Psoas muscle (tissue), 8 donors: ENCODE measurements around the gene HOMER2. TPM values are rescaled to one million over a fixed set of nuclear protein-coding genes. Genes with fewer than 3 reads are reported as not detected.

Experiments
- ATAC-seq, 4 donors: fragments of 200-7000 bp; cut with Tn5 transposase; one replicate each; pipeline ENCODE4 v1.9.1; 2020; ENCODE audit warnings: moderate library complexity in 3 of 4, mild to moderate bottlenecking in 2 of 4
- DNase-seq, 2 donors: peaks; one replicate each; pipeline ENCODE4 v3.0.0-alpha.2; 2020
- H3K27ac ChIP-seq: fragments of 200-600 bp; one replicate; pipeline ENCODE4 v1.8.0; 2022
- H3K27me3 ChIP-seq, 3 donors: fragments of 200-600 bp in 1 of 3; one replicate each; pipeline versions ENCODE4 v1.6.1 to v1.8.0; 2013 to 2022; ENCODE audit warnings: low read length in 2 of 3, mild to moderate bottlenecking in 2 of 3, moderate library complexity in 1 of 3; ENCODE audit not compliant: insufficient read depth in 3 of 3
- H3K36me3 ChIP-seq, 2 donors: fragments of 200-600 bp in 1 of 2; one replicate each; pipeline versions ENCODE4 v1.6.1 to v1.8.0; 2013 to 2022; ENCODE audit warnings: low read depth in 1 of 2, mild to moderate bottlenecking in 1 of 2, moderate library complexity in 1 of 2; ENCODE audit not compliant: insufficient read depth in 1 of 2
- H3K4me1 ChIP-seq: fragments of 200-600 bp; one replicate; pipeline ENCODE4 v1.8.0; 2022
- H3K4me3 ChIP-seq: fragments of 200-600 bp; one replicate; pipeline ENCODE4 v1.8.0; 2022; ENCODE audit warnings: mild to moderate bottlenecking
- H3K9me3 ChIP-seq: fragments of 200-600 bp; one replicate; pipeline ENCODE4 v1.8.0; 2022
- WGBS, 3 donors: extraction: QIAGEN DNeasy Blood & Tissue Kit; methylation state at CpG; one replicate each; pipeline versions ENCODE4 v1.1.6 to v1.1.7; 2013; 5-methylcytosine and 5-hydroxymethylcytosine counted together
- intact Hi-C, 2 donors: fragments of 100-400 bp; cut with DNase I; formaldehyde crosslinking; loops; one replicate each; pipeline versions ENCODE4 v1.11.0 to v1.14.2; 2022
- polyA plus RNA-seq, 3 donors: library from polyadenylated mRNA; stranded (reverse); fragments of 200-250 nt; gene quantifications; one replicate each; pipeline ENCODE4 v1.2.3, GENCODE V29; 2013
- total RNA-seq, 4 donors: library from RNA; stranded (reverse); fragmentation: NEBNext Ultra II Directional in 2 of 4; extraction: Animal tissue kit (Norgen Biotek cat#: 25700) in 2 of 4; gene quantifications; one replicate each; pipeline versions ENCODE4 v1.2.1 to v1.2.4, GENCODE V29; 2021 to 2023
- TF ChIP-seq, protein P1 (sequence below): fragments of 200-600 bp; IDR thresholded peaks from one replicate; pipeline ENCODE4 v1.8.0; 2022; ENCODE audit warnings: antibody characterized with exemption
- donor health status: healthy with polysubstance abuse.
- donor health status: DM: no; HTN: no; CAD: no; lungs with moderate emphysema.
- donor health status: Bipolar disorder and iron deficiency.
- donor health status: healthy.
- donor health status: DM: yes; HTN: yes; CAD: no.
- donor health status: DM: no; HTN: no; CAD: no.
- donor health status: DM: no; HTN: no; CAD: no.
- donor health status: DM: yes; HTN: yes; CAD: no.

HOMER2 gene
- total and polyA plus RNA-seq, 7 donors = 27.2 to 119 (median 53.9) TPM

- TF ChIP-seq, protein P1, sequence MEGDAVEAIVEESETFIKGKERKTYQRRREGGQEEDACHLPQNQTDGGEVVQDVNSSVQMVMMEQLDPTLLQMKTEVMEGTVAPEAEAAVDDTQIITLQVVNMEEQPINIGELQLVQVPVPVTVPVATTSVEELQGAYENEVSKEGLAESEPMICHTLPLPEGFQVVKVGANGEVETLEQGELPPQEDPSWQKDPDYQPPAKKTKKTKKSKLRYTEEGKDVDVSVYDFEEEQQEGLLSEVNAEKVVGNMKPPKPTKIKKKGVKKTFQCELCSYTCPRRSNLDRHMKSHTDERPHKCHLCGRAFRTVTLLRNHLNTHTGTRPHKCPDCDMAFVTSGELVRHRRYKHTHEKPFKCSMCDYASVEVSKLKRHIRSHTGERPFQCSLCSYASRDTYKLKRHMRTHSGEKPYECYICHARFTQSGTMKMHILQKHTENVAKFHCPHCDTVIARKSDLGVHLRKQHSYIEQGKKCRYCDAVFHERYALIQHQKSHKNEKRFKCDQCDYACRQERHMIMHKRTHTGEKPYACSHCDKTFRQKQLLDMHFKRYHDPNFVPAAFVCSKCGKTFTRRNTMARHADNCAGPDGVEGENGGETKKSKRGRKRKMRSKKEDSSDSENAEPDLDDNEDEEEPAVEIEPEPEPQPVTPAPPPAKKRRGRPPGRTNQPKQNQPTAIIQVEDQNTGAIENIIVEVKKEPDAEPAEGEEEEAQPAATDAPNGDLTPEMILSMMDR = no peak
- intact Hi-C loops = no loop called here
- peak overlapping the region; percentile 76 for H3K27ac ChIP-seq
- no peak overlapping the region for H3K4me3 ChIP-seq
- no peaks in the 10 kb centered on the region for H3K36me3 ChIP-seq
- peaks cover 22% of the 10 kb centered on the region for H3K4me1 ChIP-seq
- H3K27me3 ChIP-seq = no peaks in the 10 kb centered on the region
- H3K9me3 ChIP-seq = no peaks in the 10 kb centered on the region
- DNase-seq = peak; percentile 41 to 82
- 36 to 47% (median 45%) methylated on average over 7 of the region's 7 CpGs for WGBS, 3 donors
- peak; percentile 92 to 94 (median 92) for ATAC-seq
Observed at GRCh38 chr15:82963471-82964341, 11.2 kb upstream of the HOMER2 start.

DNA sequence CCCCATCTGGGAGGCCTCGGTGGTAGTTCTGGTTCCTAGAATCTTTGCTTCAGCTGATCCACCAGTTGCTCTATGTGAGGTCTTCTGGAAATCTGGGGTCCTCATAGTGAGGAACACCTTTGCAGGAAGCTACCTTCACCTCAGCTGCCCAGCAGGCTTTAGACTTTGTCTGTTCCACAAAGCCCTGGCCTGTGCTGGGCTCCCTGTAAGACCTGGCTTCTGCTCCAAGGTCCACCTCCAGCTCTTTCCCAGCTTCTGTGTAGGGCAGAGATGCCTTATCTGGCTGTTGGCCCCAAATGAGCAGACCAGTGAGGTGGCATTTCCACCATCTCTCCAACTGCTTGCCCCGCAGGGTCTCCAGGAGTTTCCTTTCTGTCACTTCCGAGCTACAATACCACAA, 8.2 kb upstream of the HOMER2 start:
- H3K9me3 ChIP-seq = no peaks in the 10 kb centered on the region
- H3K36me3 ChIP-seq = no peaks in the 10 kb centered on the region
- TF ChIP-seq, protein P1 = no peak
- H3K27ac ChIP-seq = no peak overlapping the region
- intact Hi-C loops = no loop called here
- 89 to 91% (median 90%) methylated on average over 3 of the region's 3 CpGs for WGBS, 3 donors
- H3K4me3 ChIP-seq = no peak overlapping the region
- ATAC-seq = no peak
- H3K4me1 ChIP-seq = peaks cover 24% of the 10 kb centered on the region
- H3K27me3 ChIP-seq = no peaks in the 10 kb centered on the region
- DNase-seq = no peak

GRCh38 chr15:82959423-82959822, 6.9 kb upstream of the HOMER2 start:
- H3K4me1 ChIP-seq = peaks cover 24% of the 10 kb centered on the region
- TF ChIP-seq, protein P1 = no peak
- no peaks in the 10 kb centered on the region for H3K36me3 ChIP-seq
- no peaks in the 10 kb centered on the region for H3K27me3 ChIP-seq
- DNase-seq = no peak
- peak in 1 of 4 donors; percentile 4 for ATAC-seq
- H3K9me3 ChIP-seq = no peaks in the 10 kb centered on the region
- no peak overlapping the region for H3K4me3 ChIP-seq
- intact Hi-C loops = no loop called here
- WGBS, 3 donors = 62 to 78% (median 77%) methylated on average over 5 of the region's 5 CpGs
- peak overlapping the region; percentile 71 for H3K27ac ChIP-seq

GRCh38 chr15:82958638-82959037, 6.1 kb upstream of the HOMER2 start:
- intact Hi-C loops = no loop called here
- Histone ChIP-seq H3K27me3 (no peaks in the 10 kb centered on the region), H3K4me1 (peaks cover 24% of the 10 kb centered on the region), H3K27ac (peak overlapping the region; percentile 71), H3K4me3 (no peak overlapping the region), H3K36me3 (no peaks in the 10 kb centered on the region), H3K9me3 (no peaks in the 10 kb centered on the region)
- WGBS, 3 donors = 11 to 62% (median 23%) methylated on average over 1 of the region's 1 CpG
- TF ChIP-seq, protein P1 = no peak
- peak in 1 of 2 donors; percentile 58 for DNase-seq
- peak; percentile 78 to 85 (median 82) for ATAC-seq
